Vagina (tissue), 2 donors: ENCODE results near the gene PPL.

ENCODE experiments used
- CTCF ChIP-seq, 3 experiments: fragments of 450-650 bp in 2 of 3; fragments of 200-600 bp in 1 of 3; sonication (generic) in 1 of 3; IDR thresholded peaks; one replicate each; pipeline ENCODE4 v1.5.1; 2017 to 2019; ENCODE audit warnings: antibody characterized with exemption in 3 of 3, mild to moderate bottlenecking in 2 of 3, moderate library complexity in 2 of 3
- POLR2A ChIP-seq, 2 donors: fragments of 450-650 bp; IDR thresholded peaks; one replicate each; pipeline ENCODE4 v1.6.1; 2017; ENCODE audit warnings: antibody characterized with exemption in 2 of 2, mild to moderate bottlenecking in 2 of 2, moderate library complexity in 2 of 2

GRCh38 chr16:4962716-4963115 lies 25.8 kb upstream of the PPL start:
- no peak for TF ChIP-seq CTCF (IDR thresholded peaks at IDR 0.05)
- no peak for TF ChIP-seq POLR2A (IDR thresholded peaks at IDR 0.05)
